Testis (tissue), 2 donors: ENCODE data around the gene RXYLT1.
"Not testable (repeated sequence)": the region's sequence is repeated elsewhere in the genome, so short reads cannot be mapped to it uniquely, and the experiment has no call there.

Experiments used
- POLR2A ChIP-seq: fragments of 450-650 bp; IDR thresholded peaks from one replicate; pipeline ENCODE4 v1.6.1; 2017; ENCODE audit warnings: antibody characterized with exemption, mild to moderate bottlenecking, moderate library complexity
- TF ChIP-seq, protein P1 (sequence below), 3 experiments: fragments of 450-650 bp in 2 of 3; fragments of 200-600 bp in 1 of 3; sonication (generic) in 1 of 3; IDR thresholded peaks; one replicate each; pipeline ENCODE4 v1.5.1; 2016 to 2019; ENCODE audit warnings: antibody characterized with exemption in 3 of 3, mild to moderate bottlenecking in 2 of 3, moderate library complexity in 1 of 3

DNA sequence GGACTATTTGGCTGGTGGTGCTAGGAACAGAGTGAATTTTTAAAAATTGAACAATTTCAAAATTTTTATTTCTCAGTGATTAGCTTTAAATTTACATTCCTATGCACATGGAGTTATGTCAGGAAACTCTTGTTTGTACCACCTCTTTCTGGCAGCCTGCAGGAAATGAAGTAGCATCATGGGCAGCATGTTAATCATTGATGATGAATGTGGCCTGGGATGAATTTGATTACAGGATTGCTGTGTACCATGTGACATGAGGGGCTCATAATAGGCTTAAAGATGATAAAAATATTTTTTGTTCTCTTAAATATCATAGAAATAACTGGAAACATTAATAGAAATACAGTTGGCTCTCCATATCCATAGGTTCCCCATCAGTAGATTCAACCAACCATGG, 32.6 kb upstream of the RXYLT1 start:
- TF ChIP-seq, protein P1, sequence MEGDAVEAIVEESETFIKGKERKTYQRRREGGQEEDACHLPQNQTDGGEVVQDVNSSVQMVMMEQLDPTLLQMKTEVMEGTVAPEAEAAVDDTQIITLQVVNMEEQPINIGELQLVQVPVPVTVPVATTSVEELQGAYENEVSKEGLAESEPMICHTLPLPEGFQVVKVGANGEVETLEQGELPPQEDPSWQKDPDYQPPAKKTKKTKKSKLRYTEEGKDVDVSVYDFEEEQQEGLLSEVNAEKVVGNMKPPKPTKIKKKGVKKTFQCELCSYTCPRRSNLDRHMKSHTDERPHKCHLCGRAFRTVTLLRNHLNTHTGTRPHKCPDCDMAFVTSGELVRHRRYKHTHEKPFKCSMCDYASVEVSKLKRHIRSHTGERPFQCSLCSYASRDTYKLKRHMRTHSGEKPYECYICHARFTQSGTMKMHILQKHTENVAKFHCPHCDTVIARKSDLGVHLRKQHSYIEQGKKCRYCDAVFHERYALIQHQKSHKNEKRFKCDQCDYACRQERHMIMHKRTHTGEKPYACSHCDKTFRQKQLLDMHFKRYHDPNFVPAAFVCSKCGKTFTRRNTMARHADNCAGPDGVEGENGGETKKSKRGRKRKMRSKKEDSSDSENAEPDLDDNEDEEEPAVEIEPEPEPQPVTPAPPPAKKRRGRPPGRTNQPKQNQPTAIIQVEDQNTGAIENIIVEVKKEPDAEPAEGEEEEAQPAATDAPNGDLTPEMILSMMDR (IDR thresholded peaks at IDR 0.05) = not testable (repeated sequence)
- TF ChIP-seq POLR2A = not testable (repeated sequence)
